Suprapubic skin (tissue), 4 donors: ENCODE data around the gene TGFBR1. TPM values are rescaled to one million over a fixed set of nuclear protein-coding genes. Genes with fewer than 3 reads are reported as not detected.

Experiments used
- DNase-seq, 2 donors: peaks; one replicate each; pipeline ENCODE4 v3.0.0-alpha.2; 2019; ENCODE audit warnings: low spot score in 2 of 2
- H3K27ac ChIP-seq: fragments of 200-600 bp; sonication (generic); one replicate; pipeline ENCODE4 v1.5.1; 2019
- H3K27me3 ChIP-seq: fragments of 200-600 bp; sonication (generic); one replicate; pipeline ENCODE4 v1.5.1; 2019
- H3K36me3 ChIP-seq: fragments of 200-600 bp; sonication (generic); one replicate; pipeline ENCODE4 v1.5.1; 2019
- H3K4me1 ChIP-seq: fragments of 200-600 bp; sonication (generic); one replicate; pipeline ENCODE4 v1.5.1; 2019
- H3K4me3 ChIP-seq: fragments of 200-600 bp; sonication (generic); one replicate; pipeline ENCODE4 v1.5.1; 2019; ENCODE audit warnings: mild to moderate bottlenecking
- H3K9me3 ChIP-seq: fragments of 200-600 bp; sonication (generic); one replicate; pipeline ENCODE4 v1.5.1; 2019
- EP300 ChIP-seq: sonication (generic); formaldehyde crosslinking; IDR thresholded peaks from one replicate; pipeline ENCODE4 v1.6.1; 2017; ENCODE audit warnings: antibody characterized with exemption
- POLR2A ChIP-seq, 2 donors: fragments of 450-650 bp; IDR thresholded peaks; one replicate each; pipeline ENCODE4 v1.6.1; 2017; ENCODE audit warnings: antibody characterized with exemption in 2 of 2, mild to moderate bottlenecking in 2 of 2, moderate library complexity in 2 of 2
- POLR2AphosphoS5 ChIP-seq, 3 donors: sonication (generic); formaldehyde crosslinking; IDR thresholded peaks; one replicate each; pipeline ENCODE4 v1.6.1; 2017; ENCODE audit warnings: antibody characterized with exemption in 3 of 3
- WGBS: methylation state at CpG from one replicate; pipeline ENCODE4 v1.1.5; 2018; 5-methylcytosine and 5-hydroxymethylcytosine counted together
- total RNA-seq, 4 donors: library from RNA; depleted of rRNA; stranded (reverse); fragments of >200 nt; gene quantifications; one replicate each; pipeline ENCODE4 v1.1.0, GENCODE V29; 2016
- TF ChIP-seq, protein P1 (sequence below), 2 donors: fragments of 200-600 bp in 1 of 2; fragments of 450-650 bp in 1 of 2; sonication (generic) in 1 of 2; IDR thresholded peaks; one replicate each; pipeline ENCODE4 v1.5.1; 2016 to 2019; ENCODE audit warnings: antibody characterized with exemption in 2 of 2, mild to moderate bottlenecking in 1 of 2, moderate library complexity in 1 of 2

Gene TGFBR1
- total RNA-seq, 4 donors from 2014 or later, result 11.3 to 19.8 (median 14.7) TPM

DNA sequence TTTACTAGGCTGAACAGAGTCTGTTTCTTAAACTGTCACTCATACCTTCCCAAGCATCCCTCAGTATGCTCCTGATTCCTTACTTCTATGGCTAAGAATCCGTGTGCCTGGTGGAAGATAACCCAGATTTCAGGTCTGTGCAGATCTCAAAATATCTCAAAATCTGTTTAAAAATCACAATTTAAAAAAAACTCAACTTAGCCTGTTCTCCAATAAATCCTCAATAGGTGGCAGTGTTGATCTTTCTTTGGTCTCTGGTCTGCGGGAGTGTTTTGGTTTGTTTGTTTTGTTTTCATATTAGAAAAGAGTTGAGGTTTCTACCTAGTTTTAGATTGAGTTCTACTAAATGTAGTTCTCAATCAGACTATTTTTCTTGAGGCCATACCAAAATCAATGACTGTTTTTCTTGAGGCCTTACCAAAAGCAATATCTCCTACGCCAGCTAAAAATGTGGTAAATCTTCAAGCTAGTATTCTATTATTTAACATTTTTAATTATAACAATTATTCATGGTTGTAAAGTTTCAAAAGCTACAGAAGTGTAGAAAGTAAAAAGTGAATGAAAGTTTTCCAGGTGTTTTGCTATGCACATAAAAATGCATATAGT lies 57.9 kb downstream of the TGFBR1 start:
- TF ChIP-seq POLR2A (IDR thresholded peaks at IDR 0.05), result no peak
- TF ChIP-seq, protein P1, sequence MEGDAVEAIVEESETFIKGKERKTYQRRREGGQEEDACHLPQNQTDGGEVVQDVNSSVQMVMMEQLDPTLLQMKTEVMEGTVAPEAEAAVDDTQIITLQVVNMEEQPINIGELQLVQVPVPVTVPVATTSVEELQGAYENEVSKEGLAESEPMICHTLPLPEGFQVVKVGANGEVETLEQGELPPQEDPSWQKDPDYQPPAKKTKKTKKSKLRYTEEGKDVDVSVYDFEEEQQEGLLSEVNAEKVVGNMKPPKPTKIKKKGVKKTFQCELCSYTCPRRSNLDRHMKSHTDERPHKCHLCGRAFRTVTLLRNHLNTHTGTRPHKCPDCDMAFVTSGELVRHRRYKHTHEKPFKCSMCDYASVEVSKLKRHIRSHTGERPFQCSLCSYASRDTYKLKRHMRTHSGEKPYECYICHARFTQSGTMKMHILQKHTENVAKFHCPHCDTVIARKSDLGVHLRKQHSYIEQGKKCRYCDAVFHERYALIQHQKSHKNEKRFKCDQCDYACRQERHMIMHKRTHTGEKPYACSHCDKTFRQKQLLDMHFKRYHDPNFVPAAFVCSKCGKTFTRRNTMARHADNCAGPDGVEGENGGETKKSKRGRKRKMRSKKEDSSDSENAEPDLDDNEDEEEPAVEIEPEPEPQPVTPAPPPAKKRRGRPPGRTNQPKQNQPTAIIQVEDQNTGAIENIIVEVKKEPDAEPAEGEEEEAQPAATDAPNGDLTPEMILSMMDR (IDR thresholded peaks at IDR 0.05), result peak; percentile 21 to 26
- WGBS, result 32% methylated on average over 3 of the region's 3 CpGs

DNA sequence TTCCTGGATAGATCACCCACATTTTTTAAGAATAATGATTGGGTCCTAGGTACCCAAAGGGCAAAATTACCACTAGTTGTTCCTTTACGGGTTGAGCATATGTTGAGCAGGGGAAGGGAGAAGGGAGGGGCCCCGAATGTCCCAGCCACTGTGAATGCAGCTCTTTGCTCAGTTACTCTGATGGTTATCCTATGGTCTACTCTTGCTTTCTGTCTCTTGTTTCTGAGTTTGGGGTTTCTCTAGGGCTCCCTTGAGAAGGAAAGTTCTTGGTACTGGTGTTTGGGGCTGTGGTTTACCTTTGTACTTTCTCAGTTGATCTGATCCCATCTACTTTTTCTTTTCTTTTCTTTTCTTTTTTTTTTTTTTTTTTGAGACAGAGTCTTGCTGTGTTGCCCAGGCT lies 61.2 kb downstream of the TGFBR1 start:
- H3K9me3 ChIP-seq, result no peaks in the 10 kb centered on the region
- no peaks in the 10 kb centered on the region for H3K4me1 ChIP-seq
- DNase-seq, result no peak
- H3K4me3 ChIP-seq, result no peak overlapping the region
- TF ChIP-seq POLR2A (IDR thresholded peaks at IDR 0.05) (no peak), EP300 (no peak)
- TF ChIP-seq, protein P1 (IDR thresholded peaks at IDR 0.05), result no peak
- no peak overlapping the region for H3K27ac ChIP-seq
- 90% methylated on average over 2 of the region's 2 CpGs for WGBS
- no peaks in the 10 kb centered on the region for H3K36me3 ChIP-seq
- no peaks in the 10 kb centered on the region for H3K27me3 ChIP-seq

More for the DNA sequence above, 57.9 kb downstream of the TGFBR1 start:
- Histone ChIP-seq H3K9me3 (no peaks in the 10 kb centered on the region), H3K4me1 (no peaks in the 10 kb centered on the region), H3K27ac (no peak overlapping the region), H3K36me3 (no peaks in the 10 kb centered on the region), H3K4me3 (no peak overlapping the region), H3K27me3 (no peaks in the 10 kb centered on the region)
- no peak for DNase-seq

DNA sequence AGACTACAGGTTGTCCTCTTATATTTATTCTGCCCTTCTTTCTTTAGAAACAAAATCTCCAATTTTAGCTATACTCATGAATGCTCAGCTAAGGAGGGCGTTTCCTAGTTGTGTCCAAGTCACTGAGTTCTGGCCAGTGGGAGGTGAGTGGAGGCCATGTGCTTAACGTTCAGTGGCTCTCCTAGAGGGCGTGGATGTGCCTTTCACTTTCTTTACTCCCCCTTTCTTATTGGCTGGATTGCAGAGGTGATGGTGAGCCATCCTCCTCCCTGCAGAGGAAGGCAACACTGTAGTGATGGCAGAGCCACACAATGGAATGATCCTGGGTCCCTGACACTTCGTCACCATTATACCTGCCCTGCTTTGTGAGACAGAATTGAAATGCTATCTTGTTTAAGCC lies 62.2 kb downstream of the TGFBR1 start:
- 77% methylated on average over 4 of the region's 4 CpGs for WGBS
- Histone ChIP-seq H3K4me1 (no peaks in the 10 kb centered on the region), H3K36me3 (no peaks in the 10 kb centered on the region), H3K27ac (no peak overlapping the region), H3K9me3 (no peaks in the 10 kb centered on the region), H3K27me3 (no peaks in the 10 kb centered on the region), H3K4me3 (no peak overlapping the region)
- TF ChIP-seq POLR2AphosphoS5 (IDR thresholded peaks at IDR 0.05), result no peak
- TF ChIP-seq EP300, result no peak
- TF ChIP-seq POLR2A (IDR thresholded peaks at IDR 0.05), result no peak
- TF ChIP-seq, protein P1 (IDR thresholded peaks at IDR 0.05), result no peak
- DNase-seq, result no peak

DNA sequence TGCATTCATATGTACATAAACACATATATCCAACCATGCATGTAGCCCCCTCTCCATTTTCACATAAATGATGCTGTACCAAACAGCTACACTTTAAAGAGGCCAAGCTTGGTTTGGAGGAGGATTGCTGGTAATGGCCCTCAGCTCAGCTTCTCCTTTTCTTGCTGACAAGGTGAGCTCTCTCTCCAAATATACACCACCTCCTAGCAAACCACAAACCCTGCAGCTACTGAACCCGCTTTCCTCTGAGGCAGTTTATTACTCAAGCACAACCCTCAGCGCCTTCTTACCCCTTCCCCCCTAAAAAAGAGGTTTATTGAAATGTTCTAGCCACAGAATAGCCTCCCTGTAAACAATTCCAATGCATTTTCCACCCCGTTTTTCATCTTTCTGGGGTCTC lies 62.8 kb downstream of the TGFBR1 start:
- Histone ChIP-seq H3K27ac (no peak overlapping the region), H3K4me1 (no peaks in the 10 kb centered on the region), H3K9me3 (no peaks in the 10 kb centered on the region), H3K36me3 (no peaks in the 10 kb centered on the region), H3K27me3 (no peaks in the 10 kb centered on the region), H3K4me3 (no peak overlapping the region)
- TF ChIP-seq, protein P1 (IDR thresholded peaks at IDR 0.05), result no peak
- TF ChIP-seq POLR2AphosphoS5 (IDR thresholded peaks at IDR 0.05) (no peak), POLR2A (IDR thresholded peaks at IDR 0.05) (no peak), EP300 (no peak)
- WGBS, result 79% methylated on average over 3 of the region's 3 CpGs
- no peak for DNase-seq

DNA sequence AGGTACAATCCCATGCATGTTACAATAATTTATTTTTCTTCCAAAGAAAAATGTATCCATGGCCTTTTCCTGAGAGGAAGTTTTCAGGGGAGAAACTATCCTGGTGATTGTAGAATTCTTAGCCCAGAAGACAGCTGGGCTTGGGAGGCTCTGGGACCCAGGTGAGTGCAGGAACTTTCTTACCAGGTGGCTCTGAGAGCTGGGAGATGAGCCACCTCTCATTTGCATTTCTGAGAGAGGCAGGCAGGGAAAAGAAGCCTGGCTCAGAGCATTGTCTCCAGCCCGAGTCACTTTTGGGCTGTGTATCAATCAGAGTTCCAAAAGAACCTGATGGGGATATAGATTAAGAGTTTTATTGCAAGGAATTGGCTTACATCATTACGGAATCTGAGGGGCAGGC lies 64.2 kb downstream of the TGFBR1 start:
- no peak for TF ChIP-seq POLR2AphosphoS5 (IDR thresholded peaks at IDR 0.05)
- TF ChIP-seq POLR2A (IDR thresholded peaks at IDR 0.05), result no peak
- TF ChIP-seq, protein P1 (IDR thresholded peaks at IDR 0.05), result no peak
- no peak for TF ChIP-seq EP300
- 56% methylated on average over 2 of the region's 2 CpGs for WGBS
- H3K27me3 ChIP-seq, result no peaks in the 10 kb centered on the region
- H3K9me3 ChIP-seq, result no peaks in the 10 kb centered on the region
- no peak overlapping the region for H3K27ac ChIP-seq
- H3K4me1 ChIP-seq, result no peaks in the 10 kb centered on the region
- no peak for DNase-seq
- H3K4me3 ChIP-seq, result no peak overlapping the region
- H3K36me3 ChIP-seq, result no peaks in the 10 kb centered on the region
